Glomerular endothelial cell (primary cell): ENCODE measurements around the gene LRR1. TPM values are rescaled to one million over a fixed set of nuclear protein-coding genes. Genes with fewer than 3 reads are reported as not detected.
"Not testable (repeated sequence)": the region's sequence is repeated elsewhere in the genome, so short reads cannot be mapped to it uniquely, and the experiment has no call there.

Experiments
- DNase-seq: peaks from one replicate; pipeline ENCODE4 v3.0.0-alpha.2; 2011; ENCODE audit warnings: low read depth, low spot score; ENCODE audit errors: extremely low read depth
- total RNA-seq: library from RNA; depleted of rRNA; stranded (reverse); fragments of >200 nt; gene quantifications from 2 replicates; pipeline ENCODE4 v1.2.3, GENCODE V29; 2015

LRR1 gene
- total RNA-seq, 1 donor from 2014 or later, result 9.4 TPM

DNA sequence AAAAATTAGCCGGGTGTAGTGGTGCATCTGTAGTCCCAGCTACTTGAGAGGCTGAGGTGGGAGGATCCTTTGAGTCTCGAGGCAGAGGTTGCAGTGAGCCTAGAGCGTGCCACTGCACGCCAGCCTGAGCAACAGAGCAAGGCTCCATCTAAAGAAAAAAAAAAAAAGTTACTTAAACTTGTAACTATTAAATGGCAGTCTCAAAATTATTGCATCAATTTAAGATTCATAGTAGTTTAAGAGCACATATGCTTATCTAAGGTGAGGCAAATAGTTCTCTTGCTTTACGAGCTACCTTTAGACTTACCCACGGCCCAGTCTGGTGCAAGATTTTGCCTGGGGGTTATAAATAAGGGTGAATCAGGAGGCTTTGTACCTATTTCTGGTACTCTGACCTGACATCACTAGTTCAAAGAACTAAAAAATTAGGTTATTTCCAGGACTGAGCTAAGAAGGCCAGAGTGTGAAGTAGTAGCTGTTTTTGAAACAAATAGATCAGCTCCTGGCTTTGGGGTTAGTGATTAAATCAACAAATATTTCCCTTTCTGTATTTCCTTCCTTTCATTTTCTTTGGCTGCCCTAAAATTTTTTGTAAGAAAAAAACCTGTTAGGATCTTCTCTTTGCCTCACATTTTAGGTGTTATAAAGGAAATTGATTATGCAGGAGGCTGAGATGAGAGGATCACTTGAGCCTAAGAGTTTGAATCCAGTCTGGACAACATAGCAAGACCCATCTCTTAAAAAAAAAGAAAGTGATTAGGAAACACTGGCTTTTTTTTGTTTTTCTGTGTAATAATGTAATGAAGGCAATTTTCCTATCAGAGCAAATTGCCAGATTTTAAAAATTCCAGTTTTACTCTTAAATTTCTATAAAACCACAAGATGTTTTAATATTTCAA lies 25.4 kb downstream of the LRR1 start:
- no peak for DNase-seq

DNA sequence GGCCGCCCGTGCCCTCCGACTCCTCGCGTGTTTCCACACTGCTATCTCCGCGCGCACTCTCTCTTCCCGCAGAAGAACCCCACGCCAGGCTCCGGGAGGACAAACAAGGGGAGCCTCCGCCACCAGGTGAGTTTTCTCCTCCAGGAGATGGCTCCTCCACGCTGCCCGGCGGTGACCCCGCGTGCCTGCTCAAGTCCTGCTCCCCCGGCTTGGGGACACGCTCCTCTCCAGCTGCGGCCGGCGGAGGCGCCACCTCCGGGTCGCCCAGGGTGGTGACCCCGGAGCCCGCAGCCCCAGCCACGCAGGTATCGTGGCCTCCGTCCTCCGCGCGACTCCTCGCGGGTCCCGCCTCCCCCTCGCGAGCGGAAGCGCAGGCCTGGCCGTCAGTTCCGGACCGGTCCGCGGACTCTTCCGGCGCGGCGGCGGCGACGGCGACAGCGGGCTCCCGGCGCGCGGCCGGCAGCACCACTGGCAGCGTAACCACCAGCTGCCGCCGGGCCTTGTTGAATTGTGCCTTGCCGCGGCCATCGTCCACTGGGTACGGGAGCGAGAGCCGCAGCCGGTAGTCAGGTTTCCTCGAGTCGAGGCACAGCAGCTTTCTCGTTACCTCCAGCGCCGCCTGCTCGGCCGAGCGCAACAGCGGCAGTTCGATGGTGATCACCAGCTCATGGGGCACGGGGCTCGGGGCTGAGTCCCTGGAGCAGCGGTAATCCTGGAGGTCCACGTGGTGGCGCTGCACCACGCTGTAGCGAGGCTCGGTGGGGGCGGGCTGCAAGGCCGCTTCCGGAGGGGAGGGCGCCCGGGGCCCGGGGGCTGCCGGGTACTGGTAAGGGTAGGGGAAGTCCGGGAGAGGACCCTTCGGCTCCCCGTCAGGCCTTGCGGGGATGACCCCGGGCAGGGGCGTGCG lies 35.2 kb downstream of the LRR1 start:
- no peak for DNase-seq

- DNase-seq, result no peak
Measured at GRCh38 chr14:49634547-49635334, 36.0 kb downstream of the LRR1 start, which contains the start of gene DNAAF2. Gene DNAAF2, minus strand, starts transcription at chr14:49635244. Its CDS starts 95 bp downstream, at chr14:49635149.

DNA sequence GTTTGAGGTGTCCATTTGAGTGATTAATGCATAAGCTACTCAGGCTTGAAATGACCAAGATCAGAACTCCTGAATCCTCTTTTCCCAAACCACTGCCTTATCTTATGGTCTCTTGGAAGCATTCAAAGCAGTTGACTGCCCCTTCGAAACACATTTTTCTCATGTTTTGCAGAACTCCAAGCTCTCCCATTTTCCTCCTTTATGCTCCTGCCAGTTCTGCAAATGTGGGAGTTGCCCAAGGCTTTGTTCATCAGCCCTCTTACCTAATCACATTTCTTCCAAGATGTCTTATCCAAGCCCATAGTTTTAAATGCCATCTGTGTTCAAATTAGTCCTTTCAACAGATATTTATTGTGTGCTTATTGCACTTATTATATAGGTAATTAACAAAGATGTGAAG lies 38.1 kb downstream of the LRR1 start:
- no peak for DNase-seq

GRCh38 chr14:49637534-49638078 lies 38.9 kb downstream of the LRR1 start:
- no peak for DNase-seq

- DNase-seq, result no peak
Measured at GRCh38 chr14:49640540-49641417, 42.0 kb downstream of the LRR1 start.

GRCh38 chr14:49641697-49642129 lies 43.0 kb downstream of the LRR1 start:
- no peak for DNase-seq

GRCh38 chr14:49642163-49642562 lies 43.4 kb downstream of the LRR1 start:
- DNase-seq, result no peak

DNA sequence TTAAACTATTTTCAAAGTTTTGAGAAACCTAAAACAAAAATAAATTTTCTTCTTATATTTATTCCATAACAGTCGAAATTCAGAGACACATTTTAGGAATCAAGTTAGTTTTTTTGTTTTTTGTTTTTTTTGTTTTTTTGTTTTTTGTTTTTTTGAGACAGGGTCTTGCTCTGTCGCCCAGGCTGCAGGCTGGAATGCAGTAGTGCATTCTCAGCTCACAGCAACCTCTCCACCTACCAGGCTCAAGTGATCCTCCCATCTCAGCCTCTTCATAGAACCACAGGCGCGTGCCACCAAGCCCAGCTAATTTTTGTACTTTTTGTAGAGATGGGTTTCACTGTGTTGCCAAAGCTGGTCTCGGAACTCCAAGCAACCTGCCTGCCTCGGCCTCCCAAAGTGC lies 54.8 kb downstream of the LRR1 start:
- no peak for DNase-seq

GRCh38 chr14:49654511-49654910 lies 55.8 kb downstream of the LRR1 start:
- no peak for DNase-seq

DNA sequence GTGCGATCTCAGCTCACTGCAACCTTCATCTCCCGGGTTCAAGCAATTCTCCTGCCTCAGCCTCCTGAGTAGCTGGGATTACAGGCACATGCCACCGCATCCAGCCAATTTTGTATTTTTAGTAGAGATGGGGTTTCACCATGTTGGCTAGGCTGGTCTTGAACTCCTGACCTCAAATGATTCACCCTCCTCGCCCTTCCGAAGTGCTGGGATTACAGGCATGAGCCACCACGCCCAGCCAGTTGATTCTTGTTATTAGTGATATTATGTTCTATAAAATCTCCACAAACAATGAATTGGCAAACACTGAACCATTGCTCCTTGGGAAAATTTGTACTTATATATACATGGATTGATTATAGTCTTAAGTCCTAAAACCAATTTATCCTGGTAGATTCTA lies 58.8 kb downstream of the LRR1 start:
- not testable (repeated sequence) for DNase-seq

- DNase-seq, result no peak
Measured at GRCh38 chr14:49659526-49660455, 61.1 kb downstream of the LRR1 start.

Other genes with a start within 250 kb of the LRR1 start
- gene RPS29, start 12.6 kb upstream of the LRR1 start, total RNA-seq, result 3,628 and 10,312 TPM in 2 replicates
- 203 and 224 TPM in 2 replicates for gene RPL36AL, start 21.7 kb downstream of the LRR1 start, total RNA-seq
- gene MGAT2, start 21.9 kb downstream of the LRR1 start, total RNA-seq, result 69.7 and 71.0 TPM in 2 replicates
- 9.4 and 9.8 TPM in 2 replicates for gene DNAAF2, start 36.3 kb downstream of the LRR1 start, total RNA-seq
- 8.0 and 8.1 TPM in 2 replicates for gene POLE2, start 89.3 kb downstream of the LRR1 start, total RNA-seq
- gene KLHDC1, start 94.2 kb downstream of the LRR1 start, total RNA-seq, result 0.82 and 1.3 TPM in 2 replicates
- 28.6 and 37.8 TPM in 2 replicates for gene KLHDC2, start 169.2 kb downstream of the LRR1 start, total RNA-seq